Esophagus (tissue), 2 donors: ENCODE data around the gene LMOD3. TPM values are rescaled to one million over a fixed set of nuclear protein-coding genes. Genes with fewer than 3 reads are reported as not detected.

Source experiments
- H3K27ac ChIP-seq, 2 donors: one replicate each; pipeline ENCODE4 v1.5.1; 2013; ENCODE audit warnings: low read depth in 2 of 2, mild to moderate bottlenecking in 2 of 2, inconsistent platforms in 1 of 2, low read length in 1 of 2, moderate library complexity in 1 of 2
- H3K27me3 ChIP-seq, 2 donors: one replicate each; pipeline ENCODE4 v1.6.1; 2013; ENCODE audit warnings: low read length in 2 of 2, control low read depth in 1 of 2, mild to moderate bottlenecking in 1 of 2; ENCODE audit not compliant: insufficient read depth in 2 of 2, control insufficient read depth in 1 of 2
- H3K36me3 ChIP-seq, 2 donors: one replicate each; pipeline ENCODE4 v1.6.1; 2013; ENCODE audit warnings: low read length in 1 of 2; ENCODE audit not compliant: control insufficient read depth in 2 of 2, insufficient read depth in 2 of 2
- H3K4me1 ChIP-seq, 2 donors: one replicate each; pipeline ENCODE4 v1.6.1; 2013; ENCODE audit warnings: low read length in 1 of 2; ENCODE audit not compliant: control insufficient read depth in 2 of 2, insufficient read depth in 2 of 2
- H3K4me3 ChIP-seq, 2 donors: one replicate each; pipeline ENCODE4 v1.5.1; 2013; ENCODE audit warnings: low read length in 2 of 2, mild to moderate bottlenecking in 2 of 2, low read depth in 1 of 2, moderate library complexity in 1 of 2
- H3K9me3 ChIP-seq, 2 donors: one replicate each; pipeline ENCODE4 v1.6.1; 2013; ENCODE audit warnings: mild to moderate bottlenecking in 2 of 2, low read depth in 1 of 2, low read length in 1 of 2, moderate library complexity in 1 of 2; ENCODE audit not compliant: control insufficient read depth in 2 of 2, insufficient read depth in 1 of 2
- WGBS, 2 donors: extraction: QIAGEN DNeasy Blood & Tissue Kit; methylation state at CpG; one replicate each; pipeline ENCODE4 v1.1.7; 2013; 5-methylcytosine and 5-hydroxymethylcytosine counted together
- polyA plus RNA-seq, 2 donors: library from polyadenylated mRNA; stranded (reverse); fragments of 200-250 nt; gene quantifications; one replicate each; pipeline ENCODE4 v1.2.3, GENCODE V29; 2013
- donor health status: healthy with polysubstance abuse.
- donor health status: Bipolar disorder and iron deficiency.

The LMOD3 gene
- polyA plus RNA-seq, 2 donors, result 0.06 to 0.19 TPM

DNA sequence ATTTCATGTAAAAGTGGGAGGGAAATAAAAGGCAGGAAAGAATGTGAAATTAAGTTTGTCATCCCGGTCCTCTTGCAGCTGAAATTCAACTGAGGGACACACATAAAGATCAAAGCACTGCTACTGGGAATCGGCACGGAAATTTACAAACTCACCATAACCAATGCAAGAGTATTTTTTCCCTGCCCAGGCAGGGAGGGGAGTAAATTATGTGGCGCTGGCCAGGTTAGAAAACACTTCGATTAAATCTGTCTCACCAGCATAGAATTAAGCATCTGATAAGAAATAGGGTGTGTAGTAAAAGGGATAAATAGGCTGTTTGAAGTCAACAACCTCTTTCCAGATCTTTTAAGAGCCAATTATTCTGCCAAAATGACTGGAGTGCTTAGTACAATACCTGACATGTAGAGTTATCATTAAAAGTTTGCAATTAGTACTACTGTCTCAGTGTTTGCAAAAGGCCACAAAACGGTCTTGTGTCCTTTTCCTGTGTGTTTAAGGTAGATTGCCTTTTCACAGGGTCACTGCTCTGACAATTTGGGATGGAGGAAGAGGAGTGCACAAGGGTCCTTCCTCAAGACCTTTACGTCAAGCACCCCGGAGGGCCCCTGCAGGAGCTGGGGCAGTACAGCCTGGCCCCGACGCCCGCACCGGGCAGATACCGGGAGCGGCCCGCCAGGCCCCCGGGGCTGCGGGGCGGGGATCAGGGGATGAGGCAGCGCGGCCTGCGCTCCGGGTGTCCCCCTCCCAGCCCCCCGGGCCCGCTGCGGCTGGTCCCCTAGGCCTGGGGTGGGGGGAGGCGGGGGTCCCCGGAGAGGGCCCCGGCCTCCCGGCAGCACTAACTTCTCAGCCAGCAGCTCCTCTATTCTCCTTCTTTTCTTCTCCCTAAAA lies 42.9 kb downstream of the LMOD3 start:
- Histone ChIP-seq H3K4me1 (no peaks in the 10 kb centered on the region), H3K36me3 (no peaks in the 10 kb centered on the region), H3K27ac (peak overlapping the region; percentile 50 to 74), H3K4me3 (peak overlapping the region; percentile 81), H3K9me3 (no peaks in the 10 kb centered on the region), H3K27me3 (no peaks in the 10 kb centered on the region)
- 2% methylated on average over 18 to 29 of the region's 29 CpGs for WGBS, 2 donors

DNA sequence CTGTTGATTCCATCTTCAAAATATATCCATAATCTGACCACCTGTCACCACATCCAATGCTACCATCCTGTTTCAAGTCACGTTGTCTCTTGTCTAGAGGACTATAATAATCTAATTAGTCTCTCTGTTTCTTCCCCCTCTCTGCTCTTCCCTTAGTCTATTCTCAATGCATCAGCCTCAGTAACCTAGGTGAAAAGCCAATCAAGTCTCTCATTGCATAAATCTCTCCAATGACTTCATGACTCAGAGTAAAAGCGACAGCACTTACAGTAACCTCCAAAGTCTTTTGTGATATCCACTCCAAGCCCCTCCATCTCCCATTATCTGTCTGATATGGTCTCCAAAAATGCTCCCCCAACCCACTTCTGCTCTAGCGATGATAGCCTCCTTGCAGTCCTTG lies 49.5 kb downstream of the LMOD3 start:
- Histone ChIP-seq H3K4me3 (no peak overlapping the region), H3K9me3 (no peaks in the 10 kb centered on the region), H3K27me3 (no peaks in the 10 kb centered on the region), H3K4me1 (no peaks in the 10 kb centered on the region), H3K27ac (no peak overlapping the region), H3K36me3 (no peaks in the 10 kb centered on the region)
- WGBS, 2 donors, result 94 to 95% methylated on average over 3 of the region's 3 CpGs

DNA sequence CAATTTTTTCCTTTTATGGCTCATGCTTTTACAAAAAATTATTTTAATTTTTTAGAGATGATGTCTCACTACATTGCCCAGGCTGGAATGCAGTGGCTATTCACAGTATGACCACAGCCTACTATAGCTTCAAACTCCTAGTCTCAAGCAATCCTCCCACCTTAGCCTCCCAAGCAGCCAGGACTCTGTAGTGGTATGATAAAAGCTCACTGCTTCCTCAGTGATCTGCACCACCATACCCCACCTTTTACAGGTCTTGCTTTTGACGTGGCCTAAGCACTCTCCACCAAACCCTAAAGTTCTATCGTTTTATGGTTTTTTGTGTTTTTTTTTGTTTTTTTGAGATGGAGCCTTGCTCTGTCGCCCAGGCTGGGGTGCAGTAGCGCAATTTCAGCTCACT lies 56.3 kb downstream of the LMOD3 start:
- 68 to 71% methylated on average over 4 of the region's 4 CpGs for WGBS, 2 donors
- Histone ChIP-seq H3K4me3 (no peak overlapping the region), H3K36me3 (no peaks in the 10 kb centered on the region), H3K9me3 (no peaks in the 10 kb centered on the region), H3K27ac (no peak overlapping the region), H3K27me3 (no peaks in the 10 kb centered on the region), H3K4me1 (no peaks in the 10 kb centered on the region)

DNA sequence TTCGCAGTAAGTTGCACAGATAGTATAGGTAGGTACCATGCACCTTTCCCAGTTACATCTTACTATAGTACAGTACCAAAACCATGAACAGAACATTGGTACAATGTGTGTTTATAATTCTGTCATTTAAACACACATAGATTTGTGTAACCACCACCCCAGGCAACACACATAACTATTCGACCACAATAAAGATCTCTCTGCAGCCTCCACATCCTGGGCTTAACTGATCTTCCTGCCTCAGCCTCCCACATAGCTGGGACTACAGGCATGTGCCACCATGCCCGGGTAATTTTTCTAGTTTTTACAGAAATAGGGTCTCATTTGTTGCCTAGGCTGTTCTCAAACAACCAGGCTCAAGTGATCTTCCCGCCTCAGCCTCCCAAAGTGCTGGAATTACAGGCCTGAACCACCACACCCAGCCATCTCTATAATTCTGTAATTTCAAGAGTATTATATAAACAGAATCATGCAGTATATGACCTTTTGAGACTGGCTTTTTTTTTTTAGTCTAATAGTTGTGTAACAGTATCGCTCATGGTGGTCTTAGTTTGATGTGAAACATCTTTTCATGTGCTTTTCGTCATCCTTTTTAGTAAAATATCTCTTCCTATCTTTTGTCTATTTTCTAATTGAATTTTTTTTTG lies 57.0 kb downstream of the LMOD3 start:
- Histone ChIP-seq H3K27me3 (no peaks in the 10 kb centered on the region), H3K9me3 (no peaks in the 10 kb centered on the region), H3K4me1 (no peaks in the 10 kb centered on the region), H3K4me3 (no peak overlapping the region), H3K36me3 (peaks cover 3% of the 10 kb centered on the region in 2 donors), H3K27ac (no peak overlapping the region)
- 85 to 90% methylated on average over 6 of the region's 6 CpGs for WGBS, 2 donors

DNA sequence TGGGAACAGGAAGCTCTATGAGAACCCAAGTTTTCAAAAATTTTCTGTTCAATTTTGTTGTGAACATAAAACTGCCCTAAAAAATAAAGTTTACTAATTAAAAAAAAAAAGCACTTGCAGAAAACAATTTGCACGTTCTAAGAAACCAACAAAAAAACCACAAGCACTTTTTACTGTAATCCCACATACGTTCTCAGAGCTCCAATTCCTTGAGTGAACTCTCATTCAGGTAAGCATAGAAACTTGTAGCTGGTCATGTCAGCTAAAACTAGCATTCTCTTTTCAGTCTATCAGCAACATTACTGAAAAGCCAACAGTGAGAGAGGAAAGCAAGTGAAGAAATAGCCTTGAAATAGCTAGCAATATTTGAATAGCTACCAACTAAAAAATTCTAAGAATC lies 58.8 kb downstream of the LMOD3 start:
- 73 to 80% methylated on average over 2 of the region's 2 CpGs for WGBS, 2 donors
- Histone ChIP-seq H3K4me3 (no peak overlapping the region), H3K36me3 (peaks cover 3 to 5% of the 10 kb centered on the region in 2 donors), H3K27me3 (no peaks in the 10 kb centered on the region), H3K4me1 (no peaks in the 10 kb centered on the region), H3K27ac (no peak overlapping the region), H3K9me3 (no peaks in the 10 kb centered on the region)

DNA sequence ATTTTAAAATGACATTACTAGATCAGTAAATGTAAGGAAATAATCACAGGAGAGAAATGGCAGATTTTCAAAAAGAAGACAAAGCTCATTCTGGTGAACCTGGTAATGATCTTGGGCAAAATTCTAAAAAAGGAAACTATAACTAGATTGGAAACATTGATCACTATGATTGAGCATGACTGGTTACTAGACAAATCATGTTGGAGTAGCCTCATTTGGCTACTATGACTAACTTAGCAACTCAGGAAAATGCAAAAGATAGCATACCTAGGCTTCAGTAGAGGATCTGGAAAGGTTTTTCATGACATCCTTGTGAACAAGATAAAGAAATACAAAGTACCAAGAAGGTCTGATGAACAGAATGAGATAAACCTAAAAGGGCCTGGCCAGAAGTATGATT lies 62.7 kb downstream of the LMOD3 start:
- Histone ChIP-seq H3K4me1 (no peaks in the 10 kb centered on the region), H3K4me3 (no peak overlapping the region), H3K9me3 (no peaks in the 10 kb centered on the region), H3K27ac (no peak overlapping the region), H3K36me3 (peaks cover 3 to 5% of the 10 kb centered on the region in 2 donors), H3K27me3 (no peaks in the 10 kb centered on the region)

DNA sequence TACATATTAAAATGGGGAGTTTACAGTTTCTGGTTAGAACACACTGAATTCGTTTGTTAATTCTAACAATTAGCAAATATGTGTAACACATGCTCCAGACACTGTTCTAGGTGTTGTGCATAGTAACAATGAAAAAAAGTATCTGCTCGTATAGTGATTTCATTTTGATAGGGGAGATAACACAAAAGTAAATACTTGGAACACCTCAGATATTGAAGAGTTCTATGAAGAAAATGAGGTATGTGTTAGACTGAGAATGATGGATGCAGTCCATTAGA lies 63.5 kb downstream of the LMOD3 start:
- H3K4me1 ChIP-seq, result no peaks in the 10 kb centered on the region
- peaks cover 3 to 5% of the 10 kb centered on the region in 2 donors for H3K36me3 ChIP-seq
- H3K4me3 ChIP-seq, result no peak overlapping the region
- no peaks in the 10 kb centered on the region for H3K27me3 ChIP-seq
- no peak overlapping the region for H3K27ac ChIP-seq
- no peaks in the 10 kb centered on the region for H3K9me3 ChIP-seq
- 87 to 90% methylated on average over 2 of the region's 2 CpGs for WGBS, 2 donors

DNA sequence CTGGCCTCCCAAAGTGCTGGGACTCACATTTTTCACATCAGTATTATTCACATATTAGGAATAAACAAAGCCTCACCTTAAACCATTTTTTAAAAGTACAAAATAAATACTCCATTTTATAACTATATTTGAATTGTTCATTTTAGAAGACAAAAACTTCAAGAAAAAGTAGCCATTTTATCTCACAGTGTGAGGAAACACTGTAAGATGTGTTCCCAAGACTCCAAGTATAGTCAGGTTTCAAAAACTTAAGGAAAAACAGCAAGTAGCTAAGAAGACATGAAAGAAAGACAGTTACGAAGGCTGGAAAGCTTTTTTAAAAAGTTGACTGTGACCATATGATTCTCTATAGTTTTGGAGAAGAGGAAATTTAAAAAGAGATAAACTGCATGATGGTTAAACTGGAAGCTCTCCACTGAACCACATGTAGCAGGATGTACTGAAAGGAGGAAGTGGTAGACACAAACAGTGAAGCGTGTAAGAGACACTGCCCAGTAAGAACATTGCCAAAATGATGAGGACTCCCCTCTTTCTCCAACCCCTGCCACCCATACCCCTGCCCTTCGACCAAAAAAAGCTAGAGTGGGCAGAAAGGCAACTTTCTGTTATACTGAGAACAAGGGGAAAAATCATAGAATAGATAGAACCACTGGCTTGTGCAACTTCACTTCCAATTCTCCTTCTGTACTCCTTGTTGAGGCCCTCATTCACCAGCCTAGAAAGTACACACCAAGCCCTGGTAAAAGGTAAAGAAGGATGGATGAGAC lies 64.0 kb downstream of the LMOD3 start:
- WGBS, 2 donors, result 78 to 81% methylated on average over 3 of the region's 3 CpGs
- H3K4me3 ChIP-seq, result no peak overlapping the region
- H3K36me3 ChIP-seq, result peaks cover 3 to 5% of the 10 kb centered on the region in 2 donors
- H3K27ac ChIP-seq, result no peak overlapping the region
- H3K27me3 ChIP-seq, result no peaks in the 10 kb centered on the region
- no peaks in the 10 kb centered on the region for H3K9me3 ChIP-seq
- H3K4me1 ChIP-seq, result no peaks in the 10 kb centered on the region
